A549 (cell line): Measurements from ENCODE around the gene TRNP1.

Experiments used
- ESRRA ChIP-seq: fragments of 150-350 bp; IDR thresholded peaks from 2 replicates; pipeline ENCODE4 v1.6.1; 2014; ENCODE audit warnings: mild to moderate bottlenecking, low read length, borderline replicate concordance
- JUNB ChIP-seq: fragments of >200 bp; sonication (Bioruptor Twin); formaldehyde crosslinking; IDR thresholded peaks from 2 replicates; pipeline ENCODE4 v1.6.1; 2016
- POLR2A ChIP-seq: IDR thresholded peaks from 2 replicates; pipeline ENCODE4 v1.6.1; 2012; ENCODE audit warnings: mild to moderate bottlenecking, low read length
- ZNF302 ChIP-seq: fragments of 250-450 bp; sonication (Bioruptor Pico); IDR thresholded peaks from 2 replicates; pipeline ENCODE4 v1.9.0; 2021; ENCODE audit warnings: inconsistent platforms, mild to moderate bottlenecking, moderate library complexity

- TF ChIP-seq POLR2A (no peak), JUNB (no peak), ESRRA (no peak), ZNF302 (CRISPR knock-in tag) (no peak)
Measured at GRCh38 chr1:26994020-26994786, 711 bp downstream of the TRNP1 start.
